ENCODE results near the gene CLSTN2.
"Not testable (repeated sequence)": the region's sequence is repeated elsewhere in the genome, so short reads cannot be mapped to it uniquely, and the experiment has no call there.

The CLSTN2 gene

GRCh38 chr3:140394488-140395133 is 459.6 kb downstream of the CLSTN2 start:
- no peak for DNase-seq

GRCh38 chr3:140395134-140396075 is 460.4 kb downstream of the CLSTN2 start:
- DNase-seq: no peak

- no peak for DNase-seq
Observed at GRCh38 chr3:140396110-140396509, 461.1 kb downstream of the CLSTN2 start.

- DNase-seq: no peak
Observed at GRCh38 chr3:140397847-140398246, 462.9 kb downstream of the CLSTN2 start.

GRCh38 chr3:140398387-140398786 is 463.4 kb downstream of the CLSTN2 start:
- DNase-seq: no peak

- DNase-seq: no peak
Observed at GRCh38 chr3:140399871-140400270, 464.9 kb downstream of the CLSTN2 start.

- no peak for DNase-seq
Observed at GRCh38 chr3:140403079-140403478, 468.1 kb downstream of the CLSTN2 start.

GRCh38 chr3:140403608-140404007 is 468.6 kb downstream of the CLSTN2 start:
- no peak for DNase-seq

- DNase-seq: no peak
Observed at GRCh38 chr3:140406655-140407054, 471.7 kb downstream of the CLSTN2 start.

GRCh38 chr3:140408252-140408651 is 473.3 kb downstream of the CLSTN2 start:
- no peak for DNase-seq

GRCh38 chr3:140416666-140417065 is 481.7 kb downstream of the CLSTN2 start:
- no peak for DNase-seq

- DNase-seq: no peak
Observed at GRCh38 chr3:140420621-140421357, 485.8 kb downstream of the CLSTN2 start.

GRCh38 chr3:140421884-140422283 is 486.9 kb downstream of the CLSTN2 start:
- no peak for DNase-seq

GRCh38 chr3:140423146-140423545 is 488.2 kb downstream of the CLSTN2 start:
- DNase-seq: no peak

GRCh38 chr3:140423574-140423973 is 488.6 kb downstream of the CLSTN2 start:
- DNase-seq: not testable (repeated sequence)

GRCh38 chr3:140424211-140424610 is 489.2 kb downstream of the CLSTN2 start:
- DNase-seq: no peak

- no peak for DNase-seq
Observed at GRCh38 chr3:140424726-140425125, 489.7 kb downstream of the CLSTN2 start.

GRCh38 chr3:140427786-140428185 is 492.8 kb downstream of the CLSTN2 start:
- no peak for DNase-seq

GRCh38 chr3:140428380-140428779 is 493.4 kb downstream of the CLSTN2 start:
- DNase-seq: no peak

GRCh38 chr3:140429791-140430190 is 494.8 kb downstream of the CLSTN2 start:
- DNase-seq: no peak

- no peak for DNase-seq
Observed at GRCh38 chr3:140430494-140430893, 495.5 kb downstream of the CLSTN2 start.

- DNase-seq: no peak
Observed at GRCh38 chr3:140432229-140432669, 497.3 kb downstream of the CLSTN2 start.

- no peak for DNase-seq
Observed at GRCh38 chr3:140433431-140433830, 498.4 kb downstream of the CLSTN2 start.

All from AML-193 (cell line).